ENCODE data around the gene TOM1L2. TPM values are rescaled to one million over a fixed set of nuclear protein-coding genes. Genes with fewer than 3 reads are reported as not detected.

TOM1L2 gene
- total RNA-seq, 1 experiment from 2014 or later: 45.2 TPM

GRCh38 chr17:17816240-17816814, 155.9 kb downstream of the TOM1L2 start:
- intact Hi-C loops (cut with micrococcal nuclease; ENCODE audit: unreplicated experiment): no loop called here
- H3K4me1 ChIP-seq (ENCODE audit: control insufficient read depth, insufficient read depth, low read length): peaks cover 66% of the 10 kb centered on the region
- no peak for TF ChIP-seq POLR2AphosphoS5 (IDR thresholded peaks at IDR 0.05; ENCODE audit: low read depth, low read length)
- TF ChIP-seq, protein P1, sequence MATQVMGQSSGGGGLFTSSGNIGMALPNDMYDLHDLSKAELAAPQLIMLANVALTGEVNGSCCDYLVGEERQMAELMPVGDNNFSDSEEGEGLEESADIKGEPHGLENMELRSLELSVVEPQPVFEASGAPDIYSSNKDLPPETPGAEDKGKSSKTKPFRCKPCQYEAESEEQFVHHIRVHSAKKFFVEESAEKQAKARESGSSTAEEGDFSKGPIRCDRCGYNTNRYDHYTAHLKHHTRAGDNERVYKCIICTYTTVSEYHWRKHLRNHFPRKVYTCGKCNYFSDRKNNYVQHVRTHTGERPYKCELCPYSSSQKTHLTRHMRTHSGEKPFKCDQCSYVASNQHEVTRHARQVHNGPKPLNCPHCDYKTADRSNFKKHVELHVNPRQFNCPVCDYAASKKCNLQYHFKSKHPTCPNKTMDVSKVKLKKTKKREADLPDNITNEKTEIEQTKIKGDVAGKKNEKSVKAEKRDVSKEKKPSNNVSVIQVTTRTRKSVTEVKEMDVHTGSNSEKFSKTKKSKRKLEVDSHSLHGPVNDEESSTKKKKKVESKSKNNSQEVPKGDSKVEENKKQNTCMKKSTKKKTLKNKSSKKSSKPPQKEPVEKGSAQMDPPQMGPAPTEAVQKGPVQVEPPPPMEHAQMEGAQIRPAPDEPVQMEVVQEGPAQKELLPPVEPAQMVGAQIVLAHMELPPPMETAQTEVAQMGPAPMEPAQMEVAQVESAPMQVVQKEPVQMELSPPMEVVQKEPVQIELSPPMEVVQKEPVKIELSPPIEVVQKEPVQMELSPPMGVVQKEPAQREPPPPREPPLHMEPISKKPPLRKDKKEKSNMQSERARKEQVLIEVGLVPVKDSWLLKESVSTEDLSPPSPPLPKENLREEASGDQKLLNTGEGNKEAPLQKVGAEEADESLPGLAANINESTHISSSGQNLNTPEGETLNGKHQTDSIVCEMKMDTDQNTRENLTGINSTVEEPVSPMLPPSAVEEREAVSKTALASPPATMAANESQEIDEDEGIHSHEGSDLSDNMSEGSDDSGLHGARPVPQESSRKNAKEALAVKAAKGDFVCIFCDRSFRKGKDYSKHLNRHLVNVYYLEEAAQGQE (IDR thresholded peaks at IDR 0.05; ENCODE audit: insufficient read depth in 1 of 2, low read depth in 2 of 2, low read length in 1 of 2): no peak
- no peak for TF ChIP-seq TCF7L2 (IDR thresholded peaks at IDR 0.05; ENCODE audit: low read depth, low read length)
- TF ChIP-seq, protein P2, sequence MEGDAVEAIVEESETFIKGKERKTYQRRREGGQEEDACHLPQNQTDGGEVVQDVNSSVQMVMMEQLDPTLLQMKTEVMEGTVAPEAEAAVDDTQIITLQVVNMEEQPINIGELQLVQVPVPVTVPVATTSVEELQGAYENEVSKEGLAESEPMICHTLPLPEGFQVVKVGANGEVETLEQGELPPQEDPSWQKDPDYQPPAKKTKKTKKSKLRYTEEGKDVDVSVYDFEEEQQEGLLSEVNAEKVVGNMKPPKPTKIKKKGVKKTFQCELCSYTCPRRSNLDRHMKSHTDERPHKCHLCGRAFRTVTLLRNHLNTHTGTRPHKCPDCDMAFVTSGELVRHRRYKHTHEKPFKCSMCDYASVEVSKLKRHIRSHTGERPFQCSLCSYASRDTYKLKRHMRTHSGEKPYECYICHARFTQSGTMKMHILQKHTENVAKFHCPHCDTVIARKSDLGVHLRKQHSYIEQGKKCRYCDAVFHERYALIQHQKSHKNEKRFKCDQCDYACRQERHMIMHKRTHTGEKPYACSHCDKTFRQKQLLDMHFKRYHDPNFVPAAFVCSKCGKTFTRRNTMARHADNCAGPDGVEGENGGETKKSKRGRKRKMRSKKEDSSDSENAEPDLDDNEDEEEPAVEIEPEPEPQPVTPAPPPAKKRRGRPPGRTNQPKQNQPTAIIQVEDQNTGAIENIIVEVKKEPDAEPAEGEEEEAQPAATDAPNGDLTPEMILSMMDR (IDR thresholded peaks at IDR 0.05): no peak
- TF ChIP-seq SIN3A (IDR thresholded peaks at IDR 0.05; ENCODE audit: borderline replicate concordance, insufficient read depth, low read depth, low read length): no peak
- no peaks in the 10 kb centered on the region; the same call in 1 of the 2 replicates for H3K36me3 ChIP-seq (ENCODE audit: control insufficient read depth, insufficient read depth, low read length)
- in situ Hi-C loops (cut with HindIII; ENCODE audit: low pct_unique_long_range_greater_than_20kb, low sequenced_read_pairs): no loop called here
- CTCF ChIA-PET: no interaction called here
- POLR2A ChIA-PET: interaction anchor here (0.6 kb wide), 1 partner anchor 10 kb away, joined by 7 read pairs; no protein-coding TSS in a partner anchor
- no peak overlapping the region for H3K4me3 ChIP-seq (ENCODE audit: low read depth in 2 of 2, low read length in 2 of 2)
- no peaks in the 10 kb centered on the region for H3K9me3 ChIP-seq (ENCODE audit: control insufficient read depth, insufficient read depth, low read depth, low read length)
- ATAC-seq (no peak), DNase-seq (ENCODE audit: low read depth, low spot score) (no peak)
- H3K27me3 ChIP-seq (ENCODE audit: control insufficient read depth, insufficient read depth, low read length): no peaks in the 10 kb centered on the region
- H3K27ac ChIP-seq (ENCODE audit: low read length): no peak overlapping the region
- no TSS peak for BruUV-seq (replicated peaks)

- Histone ChIP-seq H3K27me3 (ENCODE audit: control insufficient read depth, insufficient read depth, low read length) (no peaks in the 10 kb centered on the region), H3K4me3 (ENCODE audit: low read depth in 2 of 2, low read length in 2 of 2) (no peak overlapping the region), H3K4me1 (ENCODE audit: control insufficient read depth, insufficient read depth, low read length) (peaks cover 65% of the 10 kb centered on the region), H3K27ac (ENCODE audit: low read length) (peak overlapping the region; percentile 59), H3K36me3 (ENCODE audit: control insufficient read depth, insufficient read depth, low read length) (no peaks in the 10 kb centered on the region; the same call in 1 of the 2 replicates), H3K9me3 (ENCODE audit: control insufficient read depth, insufficient read depth, low read depth, low read length) (no peaks in the 10 kb centered on the region)
- intact Hi-C loops (cut with micrococcal nuclease; ENCODE audit: unreplicated experiment) (no loop called here), in situ Hi-C loops (cut with HindIII; ENCODE audit: low pct_unique_long_range_greater_than_20kb, low sequenced_read_pairs) (no loop called here)
- ChIA-PET POLR2A (interaction anchor here (0.6 to 0.8 kb wide), 3 partner anchors 11 to 48 kb away, joined by 3 to 7 read pairs (median 5); no protein-coding TSS in a partner anchor), CTCF (no interaction called here)
- TF ChIP-seq TCF7L2 (IDR thresholded peaks at IDR 0.05; ENCODE audit: low read depth, low read length) (no peak), POLR2AphosphoS5 (IDR thresholded peaks at IDR 0.05; ENCODE audit: low read depth, low read length) (no peak; the same call in 1 of the 2 replicates), SIN3A (IDR thresholded peaks at IDR 0.05; ENCODE audit: borderline replicate concordance, insufficient read depth, low read depth, low read length) (no peak)
- TF ChIP-seq, protein P1 (IDR thresholded peaks at IDR 0.05; ENCODE audit: insufficient read depth in 1 of 2, low read depth in 2 of 2, low read length in 1 of 2): no peak
- TF ChIP-seq, protein P2 (IDR thresholded peaks at IDR 0.05): no peak
- BruUV-seq (replicated peaks): no TSS peak
- no peak for DNase-seq (ENCODE audit: low read depth, low spot score)
- no peak for ATAC-seq
Observed at GRCh38 chr17:17815436-17816200, 156.6 kb downstream of the TOM1L2 start.

Data from Panc1 (cell line).